GM12801 (cell line): ENCODE data around the gene PXDN.

Experiments
- CTCF ChIP-seq: IDR thresholded peaks from one replicate; pipeline ENCODE4 v1.5.1; 2011; ENCODE audit warnings: control low read depth; ENCODE audit not compliant: insufficient read length; ENCODE audit errors: extremely low read depth

Gene PXDN

GRCh38 chr2:1773883-1774282 lies 29.6 kb upstream of the PXDN start:
- no peak for TF ChIP-seq CTCF

GRCh38 chr2:1772471-1773267 lies 28.4 kb upstream of the PXDN start:
- TF ChIP-seq CTCF = no peak

- TF ChIP-seq CTCF = no peak
Measured at GRCh38 chr2:1771626-1772280, 27.4 kb upstream of the PXDN start.

GRCh38 chr2:1770566-1771380 lies 26.5 kb upstream of the PXDN start:
- no peak for TF ChIP-seq CTCF

- no peak for TF ChIP-seq CTCF
Measured at GRCh38 chr2:1769703-1770422, 25.5 kb upstream of the PXDN start.

- no peak for TF ChIP-seq CTCF
Measured at GRCh38 chr2:1767939-1768691, 23.8 kb upstream of the PXDN start.
